WI38 (cell line): Measurements from ENCODE around the gene CACNA1D.
"Not testable (repeated sequence)": the region's sequence is repeated elsewhere in the genome, so short reads cannot be mapped to it uniquely, and the experiment has no call there.

Experiments used
- H3K4me3 ChIP-seq: 2 replicates; pipeline ENCODE4 v1.5.1; 2011; ENCODE audit warnings: low read depth, mild to moderate bottlenecking, control low read depth, low read length
- TF ChIP-seq, protein P1 (sequence below): IDR thresholded peaks from 2 replicates; pipeline ENCODE4 v1.5.1; 2012; ENCODE audit warnings: low read depth, mild to moderate bottlenecking, control low read depth, low read length

The CACNA1D gene

DNA sequence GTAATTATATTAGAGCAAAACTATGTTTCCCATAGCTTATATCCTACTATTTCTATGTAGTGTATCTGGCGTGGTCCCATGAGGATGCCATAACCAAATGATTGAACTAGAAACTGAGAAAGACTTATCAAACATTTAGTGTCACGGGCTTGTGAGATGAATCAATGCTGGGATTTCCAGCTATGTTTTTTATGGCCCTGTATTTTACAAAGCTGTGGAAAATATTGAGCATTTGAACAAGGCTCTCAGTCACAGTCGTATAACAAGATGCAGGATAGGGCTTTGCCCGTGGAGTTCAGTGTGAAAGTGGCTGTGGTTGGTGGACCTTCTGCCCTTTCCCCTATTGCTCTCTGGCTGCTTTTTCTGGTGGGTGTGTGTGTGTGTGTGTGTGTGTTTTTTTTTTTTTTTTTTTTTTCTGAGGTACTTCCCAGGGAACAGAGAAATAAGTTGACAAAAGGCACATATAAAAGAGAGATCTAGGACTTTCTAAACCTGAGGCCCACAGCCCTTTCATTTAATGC lies 60.7 kb downstream of the CACNA1D start:
- TF ChIP-seq, protein P1, sequence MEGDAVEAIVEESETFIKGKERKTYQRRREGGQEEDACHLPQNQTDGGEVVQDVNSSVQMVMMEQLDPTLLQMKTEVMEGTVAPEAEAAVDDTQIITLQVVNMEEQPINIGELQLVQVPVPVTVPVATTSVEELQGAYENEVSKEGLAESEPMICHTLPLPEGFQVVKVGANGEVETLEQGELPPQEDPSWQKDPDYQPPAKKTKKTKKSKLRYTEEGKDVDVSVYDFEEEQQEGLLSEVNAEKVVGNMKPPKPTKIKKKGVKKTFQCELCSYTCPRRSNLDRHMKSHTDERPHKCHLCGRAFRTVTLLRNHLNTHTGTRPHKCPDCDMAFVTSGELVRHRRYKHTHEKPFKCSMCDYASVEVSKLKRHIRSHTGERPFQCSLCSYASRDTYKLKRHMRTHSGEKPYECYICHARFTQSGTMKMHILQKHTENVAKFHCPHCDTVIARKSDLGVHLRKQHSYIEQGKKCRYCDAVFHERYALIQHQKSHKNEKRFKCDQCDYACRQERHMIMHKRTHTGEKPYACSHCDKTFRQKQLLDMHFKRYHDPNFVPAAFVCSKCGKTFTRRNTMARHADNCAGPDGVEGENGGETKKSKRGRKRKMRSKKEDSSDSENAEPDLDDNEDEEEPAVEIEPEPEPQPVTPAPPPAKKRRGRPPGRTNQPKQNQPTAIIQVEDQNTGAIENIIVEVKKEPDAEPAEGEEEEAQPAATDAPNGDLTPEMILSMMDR = no peak
- H3K4me3 ChIP-seq = no peak overlapping the region

DNA sequence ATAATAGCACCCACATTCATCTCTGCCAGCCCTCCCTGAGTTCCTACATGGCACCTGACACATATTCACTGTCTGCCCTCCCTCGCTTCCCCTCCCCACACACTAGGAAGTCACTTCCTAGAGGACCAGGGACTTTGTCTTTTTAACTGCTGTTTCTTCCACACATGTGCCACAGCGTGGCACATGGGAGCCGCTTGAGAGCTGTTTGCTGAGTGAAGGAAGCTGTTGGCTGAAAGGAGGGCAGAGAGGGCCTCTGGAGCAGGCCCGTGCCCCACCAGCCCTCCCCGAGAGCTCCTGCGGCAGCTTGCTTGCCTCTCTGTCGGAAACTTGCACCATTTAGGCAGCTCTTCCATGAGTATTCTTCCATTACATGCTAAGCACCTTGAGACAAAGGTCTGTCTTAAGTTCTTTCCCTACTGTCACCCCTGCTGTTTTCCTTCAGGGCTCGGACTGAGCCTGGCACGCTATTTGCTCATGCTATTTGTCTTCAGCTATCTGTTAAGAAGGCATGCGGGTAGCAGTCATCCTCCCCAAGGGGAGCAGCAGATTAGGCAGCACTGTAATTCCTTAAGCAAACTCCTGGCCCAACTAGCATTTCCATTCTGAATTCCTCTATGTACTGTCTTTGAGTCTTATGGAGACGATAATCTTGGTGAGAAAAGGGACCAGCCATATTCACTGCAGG lies 72.2 kb downstream of the CACNA1D start:
- TF ChIP-seq, protein P1 = no peak
- no peak overlapping the region for H3K4me3 ChIP-seq

DNA sequence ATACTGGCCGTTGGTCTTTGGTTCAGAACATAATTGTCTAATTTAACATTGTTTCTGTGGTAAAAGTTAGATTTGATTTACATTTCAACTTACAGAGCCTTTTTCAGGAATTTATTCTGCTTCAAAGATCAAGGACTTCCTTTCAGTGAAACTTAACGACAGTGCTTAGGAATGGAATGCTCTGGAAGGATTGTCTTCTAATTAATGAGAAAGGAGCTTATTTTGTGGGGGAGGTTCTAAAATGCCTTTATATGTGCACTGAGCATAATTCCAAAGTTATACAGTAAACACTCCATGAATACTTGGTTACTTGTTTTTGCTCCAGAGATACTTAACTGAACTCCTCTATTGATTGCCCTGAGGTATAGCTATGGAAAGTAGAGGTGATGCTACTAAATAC lies 75.7 kb downstream of the CACNA1D start:
- no peak overlapping the region for H3K4me3 ChIP-seq
- TF ChIP-seq, protein P1 = no peak

GRCh38 chr3:53570709-53571108 lies 76.3 kb downstream of the CACNA1D start:
- TF ChIP-seq, protein P1 = no peak
- no peak overlapping the region for H3K4me3 ChIP-seq

DNA sequence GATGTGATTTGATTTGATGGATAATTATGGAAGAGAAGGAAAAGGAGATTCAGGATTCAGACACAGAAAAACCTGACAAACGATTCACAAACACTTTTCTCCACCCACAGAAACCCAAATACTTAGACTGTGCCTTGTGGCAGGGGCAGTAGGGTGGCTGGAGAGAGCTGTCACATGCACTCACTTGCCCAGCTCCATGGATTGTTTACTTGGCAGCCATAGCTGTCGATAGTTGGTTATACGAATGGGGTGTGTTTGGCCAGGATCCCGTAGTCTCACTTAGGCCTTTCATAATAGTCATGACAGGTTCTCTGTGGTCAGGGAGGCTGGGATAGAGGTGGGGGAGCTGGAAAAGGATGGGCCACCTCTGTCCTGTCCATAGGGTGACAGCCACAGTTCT lies 76.9 kb downstream of the CACNA1D start:
- no peak overlapping the region for H3K4me3 ChIP-seq
- TF ChIP-seq, protein P1 = no peak

GRCh38 chr3:53572184-53572583 lies 77.8 kb downstream of the CACNA1D start:
- not testable (repeated sequence) for H3K4me3 ChIP-seq

DNA sequence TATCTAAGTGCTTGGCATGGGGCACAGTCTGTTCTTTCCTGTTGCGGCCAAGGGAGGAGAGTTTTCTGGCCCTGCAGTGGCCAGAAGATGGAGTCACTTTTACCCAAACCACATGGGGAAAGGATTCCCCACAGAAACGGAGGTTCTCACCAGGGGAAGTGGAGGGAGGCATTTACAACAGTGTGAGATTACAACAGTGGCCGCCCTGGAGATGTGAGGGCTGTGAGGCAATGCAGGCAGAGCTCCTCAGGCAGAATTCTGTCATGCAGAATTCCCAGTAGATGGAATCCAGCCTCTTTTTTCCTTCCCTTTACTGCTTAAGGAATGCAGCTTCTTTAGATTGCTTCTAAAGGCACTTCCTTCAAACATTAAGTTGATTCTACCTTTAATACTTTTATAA lies 83.1 kb downstream of the CACNA1D start:
- TF ChIP-seq, protein P1 = no peak

GRCh38 chr3:53579636-53580035 lies 85.2 kb downstream of the CACNA1D start:
- no peak overlapping the region for H3K4me3 ChIP-seq
- TF ChIP-seq, protein P1 = no peak

More for the DNA sequence above, 83.1 kb downstream of the CACNA1D start:
- no peak overlapping the region for H3K4me3 ChIP-seq
